H1 (cell line): Measurements from ENCODE around the gene KRTAP5-6. TPM values are rescaled to one million over a fixed set of nuclear protein-coding genes. Genes with fewer than 3 reads are reported as not detected.

Source experiments
- CBX8 ChIP-seq: fragments of 300-800, 300-1000 bp; sonication (generic); IDR thresholded peaks from 2 replicates; pipeline ENCODE4 v1.7.1; 2016; ENCODE audit warnings: low read depth, low read length, borderline replicate concordance
- EP300 ChIP-seq, 2 experiments: IDR thresholded peaks; 1 replicate in 1 of 2; 2 replicates in 1 of 2; pipeline ENCODE4 v1.6.1; 2011 to 2012; ENCODE audit warnings: low read depth in 2 of 2, low read length in 2 of 2, mild to moderate bottlenecking in 2 of 2, borderline replicate concordance in 1 of 2, inconsistent platforms in 1 of 2, moderate library complexity in 1 of 2
- GTF2F1 ChIP-seq: IDR thresholded peaks from 2 replicates; pipeline ENCODE4 v1.6.1; 2012; ENCODE audit warnings: low read depth, low read length, improper control_type of control experiment, borderline replicate concordance
- KDM1A ChIP-seq: fragments of 200-600, 300-600 bp; sonication (generic); IDR thresholded peaks from 2 replicates; pipeline ENCODE4 v1.7.1; 2016; ENCODE audit warnings: mild to moderate bottlenecking, low read length, borderline replicate concordance
- NRF1 ChIP-seq: IDR thresholded peaks from 2 replicates; pipeline ENCODE4 v1.6.1; 2011; ENCODE audit warnings: mild to moderate bottlenecking, low read depth, low read length, improper control_type of control experiment
- RNF2 ChIP-seq: fragments of 200-900, 300-1000 bp; sonication (generic); IDR thresholded peaks from 2 replicates; pipeline ENCODE4 v1.7.1; 2016; ENCODE audit warnings: borderline replicate concordance, low read depth, mild to moderate bottlenecking, antibody characterized with exemption, low read length; ENCODE audit not compliant: poor library complexity, severe bottlenecking; ENCODE audit errors: missing control alignments
- TBP ChIP-seq: IDR thresholded peaks from 2 replicates; pipeline ENCODE4 v1.6.1; 2011; ENCODE audit warnings: low read depth, low read length, improper control_type of control experiment
- TEAD4 ChIP-seq: IDR thresholded peaks from 2 replicates; pipeline ENCODE4 v1.6.1; 2012; ENCODE audit warnings: low read depth, low read length, inconsistent platforms, mixed read lengths
- YY1 ChIP-seq: IDR thresholded peaks from 2 replicates; pipeline ENCODE4 v1.6.1; 2011; ENCODE audit warnings: low read depth, mild to moderate bottlenecking, low read length
- polyA plus RNA-seq, 7 experiments: library from polyadenylated mRNA; depleted of rRNA in 3 of 7; stranded (reverse) in 5 of 7; unstranded in 2 of 7; fragments of >200 nt in 5 of 7; fragments of 200-250 nt in 2 of 7; gene quantifications; 1 replicate in 5 of 7; 2 replicates in 1 of 7; 4 replicates in 1 of 7; pipeline versions ENCODE4 v1.2.1 to v1.2.3, GENCODE V29; 2011 to 2013; ENCODE audit warnings: missing spikeins in 2 of 7, mixed read lengths in 2 of 7
- total RNA-seq: library from RNA; stranded (reverse); fragmentation: NEBNext Ultra II Directional; extraction: Animal tissue kit (Norgen Biotek cat#: 25700); gene quantifications from 2 replicates; pipeline ENCODE4 v1.2.1, GENCODE V29; 2021
- TF ChIP-seq, protein P1 (sequence below): fragments of 300-600 bp; sonication (generic); IDR thresholded peaks from 2 replicates; pipeline ENCODE4 v1.7.1; 2012; ENCODE audit warnings: low read length, moderate library complexity, mild to moderate bottlenecking, inconsistent platforms; ENCODE audit not compliant: insufficient replicate concordance

The KRTAP5-6 gene
- total and polyA plus RNA-seq, 2 of the 8 experiments (the other 6 are each of a cell fraction or from before 2014, with no cell fraction given): not detected

DNA sequence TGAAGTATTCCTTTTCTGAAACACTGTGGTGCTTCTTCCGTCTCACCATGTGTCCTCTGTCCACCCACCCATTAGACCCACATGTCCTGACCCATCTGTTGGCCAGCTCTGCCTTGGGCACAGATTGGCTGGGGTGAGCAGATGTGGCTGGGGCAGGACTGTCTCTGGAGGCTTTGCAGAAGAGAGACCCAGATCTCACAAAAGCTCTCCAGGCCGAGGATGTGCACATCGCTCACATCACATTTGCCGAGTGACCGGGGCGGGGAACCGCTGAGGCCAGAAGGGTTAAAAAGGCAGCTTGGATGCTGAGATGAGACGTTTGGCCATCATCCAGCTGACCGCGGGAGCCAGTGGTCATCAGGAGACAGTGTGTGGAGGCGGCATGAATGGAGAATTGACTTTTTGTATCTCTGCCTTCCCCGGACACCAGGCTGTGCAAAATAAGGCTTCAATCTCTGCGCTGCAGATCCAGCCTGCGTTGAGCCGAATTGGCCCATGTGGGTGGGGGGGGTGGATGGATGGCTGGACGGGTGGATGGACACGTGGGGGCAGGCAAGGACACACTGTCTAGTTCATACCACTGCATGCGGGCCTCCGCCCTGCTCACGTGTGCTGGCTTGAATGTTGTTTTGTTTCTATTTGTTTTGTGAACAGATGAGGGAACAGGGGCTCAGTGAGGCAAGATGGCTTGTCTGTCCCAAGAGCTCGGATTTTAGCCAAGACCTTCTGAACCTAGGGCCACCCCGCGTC, 47.3 kb downstream of the KRTAP5-6 start (continued):
- TF ChIP-seq, protein P1, sequence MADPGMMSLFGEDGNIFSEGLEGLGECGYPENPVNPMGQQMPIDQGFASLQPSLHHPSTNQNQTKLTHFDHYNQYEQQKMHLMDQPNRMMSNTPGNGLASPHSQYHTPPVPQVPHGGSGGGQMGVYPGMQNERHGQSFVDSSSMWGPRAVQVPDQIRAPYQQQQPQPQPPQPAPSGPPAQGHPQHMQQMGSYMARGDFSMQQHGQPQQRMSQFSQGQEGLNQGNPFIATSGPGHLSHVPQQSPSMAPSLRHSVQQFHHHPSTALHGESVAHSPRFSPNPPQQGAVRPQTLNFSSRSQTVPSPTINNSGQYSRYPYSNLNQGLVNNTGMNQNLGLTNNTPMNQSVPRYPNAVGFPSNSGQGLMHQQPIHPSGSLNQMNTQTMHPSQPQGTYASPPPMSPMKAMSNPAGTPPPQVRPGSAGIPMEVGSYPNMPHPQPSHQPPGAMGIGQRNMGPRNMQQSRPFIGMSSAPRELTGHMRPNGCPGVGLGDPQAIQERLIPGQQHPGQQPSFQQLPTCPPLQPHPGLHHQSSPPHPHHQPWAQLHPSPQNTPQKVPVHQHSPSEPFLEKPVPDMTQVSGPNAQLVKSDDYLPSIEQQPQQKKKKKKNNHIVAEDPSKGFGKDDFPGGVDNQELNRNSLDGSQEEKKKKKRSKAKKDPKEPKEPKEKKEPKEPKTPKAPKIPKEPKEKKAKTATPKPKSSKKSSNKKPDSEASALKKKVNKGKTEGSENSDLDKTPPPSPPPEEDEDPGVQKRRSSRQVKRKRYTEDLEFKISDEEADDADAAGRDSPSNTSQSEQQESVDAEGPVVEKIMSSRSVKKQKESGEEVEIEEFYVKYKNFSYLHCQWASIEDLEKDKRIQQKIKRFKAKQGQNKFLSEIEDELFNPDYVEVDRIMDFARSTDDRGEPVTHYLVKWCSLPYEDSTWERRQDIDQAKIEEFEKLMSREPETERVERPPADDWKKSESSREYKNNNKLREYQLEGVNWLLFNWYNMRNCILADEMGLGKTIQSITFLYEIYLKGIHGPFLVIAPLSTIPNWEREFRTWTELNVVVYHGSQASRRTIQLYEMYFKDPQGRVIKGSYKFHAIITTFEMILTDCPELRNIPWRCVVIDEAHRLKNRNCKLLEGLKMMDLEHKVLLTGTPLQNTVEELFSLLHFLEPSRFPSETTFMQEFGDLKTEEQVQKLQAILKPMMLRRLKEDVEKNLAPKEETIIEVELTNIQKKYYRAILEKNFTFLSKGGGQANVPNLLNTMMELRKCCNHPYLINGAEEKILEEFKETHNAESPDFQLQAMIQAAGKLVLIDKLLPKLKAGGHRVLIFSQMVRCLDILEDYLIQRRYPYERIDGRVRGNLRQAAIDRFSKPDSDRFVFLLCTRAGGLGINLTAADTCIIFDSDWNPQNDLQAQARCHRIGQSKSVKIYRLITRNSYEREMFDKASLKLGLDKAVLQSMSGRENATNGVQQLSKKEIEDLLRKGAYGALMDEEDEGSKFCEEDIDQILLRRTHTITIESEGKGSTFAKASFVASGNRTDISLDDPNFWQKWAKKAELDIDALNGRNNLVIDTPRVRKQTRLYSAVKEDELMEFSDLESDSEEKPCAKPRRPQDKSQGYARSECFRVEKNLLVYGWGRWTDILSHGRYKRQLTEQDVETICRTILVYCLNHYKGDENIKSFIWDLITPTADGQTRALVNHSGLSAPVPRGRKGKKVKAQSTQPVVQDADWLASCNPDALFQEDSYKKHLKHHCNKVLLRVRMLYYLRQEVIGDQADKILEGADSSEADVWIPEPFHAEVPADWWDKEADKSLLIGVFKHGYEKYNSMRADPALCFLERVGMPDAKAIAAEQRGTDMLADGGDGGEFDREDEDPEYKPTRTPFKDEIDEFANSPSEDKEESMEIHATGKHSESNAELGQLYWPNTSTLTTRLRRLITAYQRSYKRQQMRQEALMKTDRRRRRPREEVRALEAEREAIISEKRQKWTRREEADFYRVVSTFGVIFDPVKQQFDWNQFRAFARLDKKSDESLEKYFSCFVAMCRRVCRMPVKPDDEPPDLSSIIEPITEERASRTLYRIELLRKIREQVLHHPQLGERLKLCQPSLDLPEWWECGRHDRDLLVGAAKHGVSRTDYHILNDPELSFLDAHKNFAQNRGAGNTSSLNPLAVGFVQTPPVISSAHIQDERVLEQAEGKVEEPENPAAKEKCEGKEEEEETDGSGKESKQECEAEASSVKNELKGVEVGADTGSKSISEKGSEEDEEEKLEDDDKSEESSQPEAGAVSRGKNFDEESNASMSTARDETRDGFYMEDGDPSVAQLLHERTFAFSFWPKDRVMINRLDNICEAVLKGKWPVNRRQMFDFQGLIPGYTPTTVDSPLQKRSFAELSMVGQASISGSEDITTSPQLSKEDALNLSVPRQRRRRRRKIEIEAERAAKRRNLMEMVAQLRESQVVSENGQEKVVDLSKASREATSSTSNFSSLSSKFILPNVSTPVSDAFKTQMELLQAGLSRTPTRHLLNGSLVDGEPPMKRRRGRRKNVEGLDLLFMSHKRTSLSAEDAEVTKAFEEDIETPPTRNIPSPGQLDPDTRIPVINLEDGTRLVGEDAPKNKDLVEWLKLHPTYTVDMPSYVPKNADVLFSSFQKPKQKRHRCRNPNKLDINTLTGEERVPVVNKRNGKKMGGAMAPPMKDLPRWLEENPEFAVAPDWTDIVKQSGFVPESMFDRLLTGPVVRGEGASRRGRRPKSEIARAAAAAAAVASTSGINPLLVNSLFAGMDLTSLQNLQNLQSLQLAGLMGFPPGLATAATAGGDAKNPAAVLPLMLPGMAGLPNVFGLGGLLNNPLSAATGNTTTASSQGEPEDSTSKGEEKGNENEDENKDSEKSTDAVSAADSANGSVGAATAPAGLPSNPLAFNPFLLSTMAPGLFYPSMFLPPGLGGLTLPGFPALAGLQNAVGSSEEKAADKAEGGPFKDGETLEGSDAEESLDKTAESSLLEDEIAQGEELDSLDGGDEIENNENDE: no peak
- TF ChIP-seq TEAD4 (no peak), GTF2F1 (no peak), KDM1A (no peak), CBX8 (no peak), YY1 (no peak), NRF1 (no peak), EP300 (IDR thresholded peaks at IDR 0.05; ENCODE audit: borderline replicate concordance in 1 of 2, low read depth in 2 of 2, low read length in 2 of 2) (no peak), TBP (no peak), RNF2 (no peak)
